Immature natural killer cell (primary cell): ENCODE results near the gene GABRG2. TPM values are rescaled to one million over a fixed set of nuclear protein-coding genes. Genes with fewer than 3 reads are reported as not detected.

Experiments
- DNase-seq, 3 donors: peaks; one replicate each; pipeline ENCODE4 v3.0.0; 2022; ENCODE audit warnings: mixed read lengths in 1 of 3
- H3K27ac Mint-ChIP-seq, 6 donors: one replicate each; pipeline ENCODE4 v1.8.0; 2020; ENCODE audit warnings: mixed read lengths in 6 of 6, mild to moderate bottlenecking in 5 of 6, inconsistent platforms in 4 of 6, moderate library complexity in 3 of 6
- H3K27me3 Mint-ChIP-seq, 3 donors: one replicate each; pipeline ENCODE4 v1.8.0; 2020 to 2021; ENCODE audit warnings: low read depth in 3 of 3, mild to moderate bottlenecking in 3 of 3, mixed read lengths in 3 of 3, moderate library complexity in 3 of 3, inconsistent platforms in 1 of 3
- H3K36me3 Mint-ChIP-seq, 3 donors: one replicate each; pipeline ENCODE4 v1.8.0; 2020; ENCODE audit warnings: mixed read lengths in 3 of 3, inconsistent platforms in 2 of 3, mild to moderate bottlenecking in 2 of 3
- H3K4me1 Mint-ChIP-seq, 2 donors: one replicate each; pipeline ENCODE4 v1.8.0; 2020; ENCODE audit warnings: inconsistent platforms in 2 of 2, mild to moderate bottlenecking in 2 of 2, mixed read lengths in 2 of 2, moderate library complexity in 1 of 2
- H3K4me3 Mint-ChIP-seq, 5 donors: one replicate each; pipeline ENCODE4 v1.8.0; 2020; ENCODE audit warnings: mild to moderate bottlenecking in 5 of 5, mixed read lengths in 5 of 5, inconsistent platforms in 3 of 5, moderate library complexity in 3 of 5
- H3K9me3 Mint-ChIP-seq, 6 donors: one replicate each; pipeline ENCODE4 v1.8.0; 2020; ENCODE audit warnings: mild to moderate bottlenecking in 6 of 6, mixed read lengths in 6 of 6, inconsistent platforms in 4 of 6, moderate library complexity in 3 of 6
- polyA plus RNA-seq, 3 donors: library from polyadenylated mRNA; unstranded; fragments of 300-500 nt; fragmentation: Illumina TruSeq; gene quantifications; one replicate each; pipeline ENCODE4 v1.2.3, GENCODE V29; 2021

GABRG2 gene
- polyA plus RNA-seq, 3 donors from 2014 or later, result not detected

DNA sequence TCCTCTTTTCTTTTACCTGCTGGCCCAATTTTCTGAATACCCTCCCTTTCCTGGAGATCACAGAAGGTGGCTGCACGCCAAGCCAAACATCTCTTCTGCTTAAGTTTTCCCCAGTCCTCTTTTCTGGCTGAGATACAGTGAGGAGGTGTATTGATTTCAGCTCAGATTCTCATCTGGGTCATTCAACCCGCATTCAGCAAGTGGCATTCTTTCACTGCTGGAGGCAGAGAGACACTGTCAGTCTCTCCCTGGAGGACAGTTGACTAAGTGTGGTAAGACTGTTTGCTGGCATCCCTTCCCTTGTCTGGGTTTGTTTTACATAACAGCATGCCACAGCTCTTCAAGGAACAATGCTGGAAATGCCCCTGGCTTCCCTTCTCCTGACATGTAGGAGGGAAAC, 60.5 kb downstream of the GABRG2 start:
- H3K4me3 Mint-ChIP-seq, result no peak overlapping the region
- H3K36me3 Mint-ChIP-seq, result no peaks in the 10 kb centered on the region
- H3K27me3 Mint-ChIP-seq, result no peaks in the 10 kb centered on the region
- peaks cover 0 to 20% (median 12%) of the 10 kb centered on the region in 6 donors for H3K9me3 Mint-ChIP-seq
- DNase-seq, result no peak
- H3K4me1 Mint-ChIP-seq, result no peaks in the 10 kb centered on the region
- no peak overlapping the region for H3K27ac Mint-ChIP-seq

DNA sequence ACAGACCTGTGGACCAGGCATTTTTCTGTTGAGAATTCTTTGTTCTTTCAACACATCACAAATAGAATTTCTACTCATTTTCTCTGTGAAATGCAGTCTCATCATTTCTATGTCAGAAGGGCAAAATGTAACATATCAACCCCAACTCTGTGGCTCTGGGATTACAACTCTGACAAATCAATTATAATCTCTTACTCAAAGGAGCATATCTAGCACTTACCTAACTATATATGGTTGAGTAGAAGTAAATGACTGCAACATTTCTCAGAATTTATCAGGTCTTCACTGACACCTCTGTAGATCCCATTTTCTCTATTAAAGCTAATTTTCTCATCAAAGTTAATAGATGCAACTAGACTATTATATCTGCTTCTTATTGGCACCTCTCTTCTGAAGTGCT, 64.8 kb downstream of the GABRG2 start:
- peaks cover 0 to 2% (median 0%) of the 10 kb centered on the region in 3 donors for H3K27me3 Mint-ChIP-seq
- H3K36me3 Mint-ChIP-seq, result peaks cover 0 to 6% (median 0%) of the 10 kb centered on the region in 3 donors
- no peak overlapping the region for H3K27ac Mint-ChIP-seq
- H3K4me3 Mint-ChIP-seq, result no peak overlapping the region
- no peaks in the 10 kb centered on the region for H3K4me1 Mint-ChIP-seq
- no peak for DNase-seq
- H3K9me3 Mint-ChIP-seq, result peaks cover 0 to 22% (median 14%) of the 10 kb centered on the region in 6 donors

DNA sequence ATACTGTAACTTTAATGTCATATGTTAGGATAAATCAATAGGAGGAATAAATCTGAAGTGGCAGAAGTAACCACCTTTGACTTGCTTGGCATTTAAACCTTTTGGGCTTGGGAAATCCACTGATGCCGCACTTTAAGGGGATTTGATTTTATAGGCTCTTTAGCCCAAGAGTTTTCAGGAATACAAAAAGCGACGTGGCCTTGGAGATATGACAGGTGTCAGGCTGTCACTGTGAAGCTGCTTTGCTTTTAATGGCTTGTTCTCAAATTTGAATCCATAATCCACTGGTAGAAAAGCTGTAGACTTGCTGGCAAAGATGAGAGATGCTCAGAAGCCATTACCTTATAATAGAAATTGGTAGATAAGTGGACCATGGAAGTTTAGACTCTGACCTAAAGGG, 71.6 kb downstream of the GABRG2 start:
- DNase-seq, result no peak
- H3K36me3 Mint-ChIP-seq, result peaks cover 0 to 6% (median 0%) of the 10 kb centered on the region in 3 donors
- no peaks in the 10 kb centered on the region for H3K4me1 Mint-ChIP-seq
- no peak overlapping the region for H3K4me3 Mint-ChIP-seq
- peaks cover 0 to 2% (median 0%) of the 10 kb centered on the region in 3 donors for H3K27me3 Mint-ChIP-seq
- no peak overlapping the region for H3K27ac Mint-ChIP-seq
- H3K9me3 Mint-ChIP-seq, result peaks cover 2 to 39% (median 11%) of the 10 kb centered on the region in 6 donors

DNA sequence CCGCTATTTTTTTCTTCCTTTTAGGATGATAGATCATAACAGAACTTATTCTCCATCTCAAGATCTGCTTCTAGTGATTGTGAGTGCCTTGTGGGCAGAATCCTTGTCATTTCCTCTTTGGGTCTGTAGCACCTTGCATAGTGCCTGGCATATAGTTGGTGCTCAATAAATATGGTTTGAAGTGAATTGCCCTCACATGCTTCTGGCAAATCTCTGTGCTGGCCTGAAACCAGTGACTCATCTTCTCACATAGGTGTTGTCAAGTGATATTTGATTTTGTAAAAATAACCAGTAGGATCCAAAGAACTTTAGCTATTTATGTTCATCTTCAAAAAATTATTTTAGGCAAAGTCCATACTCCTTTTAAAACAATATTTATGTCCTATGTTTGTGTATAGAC, 86.7 kb downstream of the GABRG2 start:
- H3K4me1 Mint-ChIP-seq, result no peaks in the 10 kb centered on the region
- H3K27me3 Mint-ChIP-seq, result no peaks in the 10 kb centered on the region
- no peaks in the 10 kb centered on the region for H3K36me3 Mint-ChIP-seq
- no peak overlapping the region for H3K27ac Mint-ChIP-seq
- peaks cover 0 to 21% (median 4%) of the 10 kb centered on the region in 6 donors for H3K9me3 Mint-ChIP-seq
- DNase-seq, result no peak
- no peak overlapping the region for H3K4me3 Mint-ChIP-seq

DNA sequence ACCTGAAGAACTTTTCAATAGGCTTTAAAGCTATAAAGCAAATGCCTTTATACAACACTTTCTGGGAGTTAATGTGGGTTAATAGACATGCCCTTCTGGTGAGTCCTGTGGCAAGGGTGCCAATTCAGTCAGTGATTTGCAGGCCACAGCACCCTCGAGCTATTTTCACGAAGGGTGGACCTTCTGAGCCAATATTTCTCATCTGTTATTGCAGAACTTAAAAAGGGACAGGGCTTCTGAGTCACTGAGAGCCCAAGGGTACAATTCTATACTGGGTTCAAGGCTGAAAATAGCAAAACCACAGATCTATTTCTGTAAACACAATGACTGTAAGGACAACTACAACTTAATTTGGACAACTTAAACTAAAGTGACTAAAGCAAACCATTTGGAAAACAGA, 92.8 kb downstream of the GABRG2 start:
- no peaks in the 10 kb centered on the region for H3K4me1 Mint-ChIP-seq
- no peak overlapping the region for H3K4me3 Mint-ChIP-seq
- H3K27ac Mint-ChIP-seq, result no peak overlapping the region
- H3K36me3 Mint-ChIP-seq, result no peaks in the 10 kb centered on the region
- peaks cover 3 to 34% (median 9%) of the 10 kb centered on the region in 6 donors for H3K9me3 Mint-ChIP-seq
- H3K27me3 Mint-ChIP-seq, result peaks cover 0 to 2% (median 0%) of the 10 kb centered on the region in 3 donors
- DNase-seq, result no peak

DNA sequence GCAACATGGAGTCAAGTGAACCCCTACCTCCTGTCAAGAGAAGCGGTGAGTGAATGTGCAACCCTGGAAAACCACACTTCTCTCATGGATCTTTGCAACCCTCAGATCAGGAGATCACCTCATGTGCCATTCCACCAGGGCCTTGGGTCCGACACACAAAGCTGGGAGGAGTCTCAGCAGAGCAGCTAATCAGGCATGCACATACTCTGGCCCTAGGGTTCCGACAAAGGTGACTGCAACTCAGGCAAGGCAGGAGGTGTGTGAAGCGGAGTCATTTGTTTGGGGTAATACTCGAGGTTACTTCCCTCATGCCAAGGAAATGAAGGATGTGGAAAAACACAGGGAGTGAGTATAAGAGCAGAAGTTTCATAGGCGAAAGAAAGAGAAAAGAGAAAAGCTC, 96.1 kb downstream of the GABRG2 start:
- Mint-ChIP-seq H3K9me3 (peaks cover 4 to 42% (median 27%) of the 10 kb centered on the region in 6 donors), H3K36me3 (peaks cover 0 to 5% (median 0%) of the 10 kb centered on the region in 3 donors), H3K4me3 (no peak overlapping the region), H3K27ac (no peak overlapping the region), H3K4me1 (no peaks in the 10 kb centered on the region), H3K27me3 (peaks cover 0 to 2% (median 2%) of the 10 kb centered on the region in 3 donors)
- no peak for DNase-seq

DNA sequence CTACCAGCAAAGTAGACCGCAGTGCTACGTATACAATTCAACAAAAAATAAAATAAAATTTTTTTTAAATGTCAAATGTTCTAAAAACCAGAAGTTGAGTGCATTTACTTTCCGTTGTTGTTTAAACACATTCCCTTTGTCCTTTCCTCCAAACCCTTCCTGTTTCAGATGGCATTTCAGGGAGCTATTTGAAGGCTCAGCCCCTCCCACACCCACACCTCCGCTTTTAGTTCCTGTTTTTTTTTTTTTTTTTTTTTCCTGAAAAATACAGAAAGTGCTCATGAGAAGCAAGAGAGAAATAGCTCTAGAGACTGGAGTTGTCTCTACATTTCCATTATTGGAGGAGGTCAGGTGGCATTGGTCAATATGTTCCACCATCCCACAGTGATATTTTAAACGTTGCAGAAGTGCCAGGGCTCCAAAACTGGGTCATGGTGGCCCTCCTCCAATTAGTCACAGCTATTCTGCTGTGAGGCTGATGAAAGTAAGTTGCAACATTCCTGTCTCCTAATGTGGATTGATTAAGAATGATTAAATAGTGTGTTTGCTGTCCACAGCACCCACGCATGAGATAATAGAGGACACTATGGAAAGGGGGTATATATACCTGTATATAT, 106.9 kb downstream of the GABRG2 start:
- Mint-ChIP-seq H3K9me3 (peaks cover 0 to 17% (median 2%) of the 10 kb centered on the region in 6 donors), H3K27ac (no peak overlapping the region), H3K4me1 (no peaks in the 10 kb centered on the region), H3K4me3 (no peak overlapping the region), H3K36me3 (no peaks in the 10 kb centered on the region), H3K27me3 (no peaks in the 10 kb centered on the region)
- DNase-seq, result no peak

DNA sequence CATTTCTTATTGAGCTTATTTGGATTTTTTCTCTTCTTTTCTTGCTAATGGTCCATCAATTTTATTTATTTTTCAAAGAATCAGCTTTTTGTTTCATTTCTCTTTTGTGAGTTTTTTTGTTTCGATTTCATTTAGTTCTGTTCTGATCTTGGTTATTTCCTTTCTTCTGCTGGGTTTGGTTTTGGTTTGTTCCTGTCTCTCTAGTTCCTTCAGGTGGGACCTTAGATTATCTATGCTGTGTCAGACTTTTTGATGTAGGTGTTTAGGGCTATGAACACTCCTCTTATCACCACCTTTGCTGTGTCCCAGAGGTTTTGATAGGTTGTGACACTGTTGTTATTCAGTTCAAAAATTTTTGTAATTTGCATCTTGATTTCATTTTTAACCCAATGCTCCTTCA, 119.8 kb downstream of the GABRG2 start:
- Mint-ChIP-seq H3K36me3 (no peaks in the 10 kb centered on the region), H3K9me3 (peaks cover 0 to 37% (median 23%) of the 10 kb centered on the region in 6 donors), H3K27me3 (peaks cover 0 to 2% (median 0%) of the 10 kb centered on the region in 3 donors), H3K4me1 (no peaks in the 10 kb centered on the region), H3K27ac (no peak overlapping the region), H3K4me3 (no peak overlapping the region)
- DNase-seq, result no peak

DNA sequence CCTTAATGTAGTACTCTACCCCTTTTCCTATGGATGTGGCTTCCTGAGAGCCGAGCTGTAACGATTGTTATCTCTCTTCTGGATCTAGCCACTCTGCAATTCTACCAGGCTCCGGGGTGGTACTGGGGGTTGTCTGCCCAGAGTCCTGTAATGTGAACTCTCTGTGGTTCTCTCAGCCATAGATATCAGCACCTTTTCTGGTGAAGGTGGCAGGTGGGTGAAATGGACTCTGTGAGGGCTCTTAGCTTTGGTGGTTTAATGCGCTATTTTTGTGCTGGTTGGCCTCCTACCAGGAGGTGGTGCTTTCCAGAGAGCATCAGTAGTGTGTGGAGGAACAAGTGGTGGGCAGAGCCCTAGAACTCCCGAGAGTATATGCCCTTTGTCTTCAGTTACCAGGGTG, 122.1 kb downstream of the GABRG2 start:
- H3K4me3 Mint-ChIP-seq, result no peak overlapping the region
- H3K4me1 Mint-ChIP-seq, result no peaks in the 10 kb centered on the region
- H3K36me3 Mint-ChIP-seq, result no peaks in the 10 kb centered on the region
- H3K27ac Mint-ChIP-seq, result no peak overlapping the region
- H3K27me3 Mint-ChIP-seq, result peaks cover 0 to 2% (median 2%) of the 10 kb centered on the region in 3 donors
- H3K9me3 Mint-ChIP-seq, result peaks cover 0 to 42% (median 24%) of the 10 kb centered on the region in 6 donors
- DNase-seq, result no peak

DNA sequence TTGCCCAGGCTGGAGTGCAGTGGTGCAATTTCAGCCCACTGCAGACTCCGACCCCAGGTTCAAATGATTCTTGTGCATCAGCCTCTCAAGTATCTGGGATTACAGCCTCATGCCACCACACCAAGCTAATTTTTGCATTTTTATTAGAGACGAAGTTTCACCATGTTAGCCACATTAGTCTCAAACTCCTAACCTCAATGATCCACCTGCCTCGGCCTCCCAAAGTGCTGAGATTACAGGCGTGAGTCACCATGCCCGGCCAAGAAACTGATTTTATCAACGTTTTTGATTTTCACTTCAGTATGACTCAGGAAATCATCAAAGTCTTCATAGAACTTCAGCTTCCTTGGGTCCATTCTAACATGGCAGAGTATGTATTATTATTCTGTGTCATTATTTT, 125.4 kb downstream of the GABRG2 start:
- Mint-ChIP-seq H3K27me3 (peaks cover 0 to 2% (median 2%) of the 10 kb centered on the region in 3 donors), H3K4me3 (no peak overlapping the region), H3K27ac (no peak overlapping the region), H3K4me1 (no peaks in the 10 kb centered on the region), H3K36me3 (no peaks in the 10 kb centered on the region), H3K9me3 (peaks cover 0 to 33% (median 9%) of the 10 kb centered on the region in 6 donors)
- no peak for DNase-seq

DNA sequence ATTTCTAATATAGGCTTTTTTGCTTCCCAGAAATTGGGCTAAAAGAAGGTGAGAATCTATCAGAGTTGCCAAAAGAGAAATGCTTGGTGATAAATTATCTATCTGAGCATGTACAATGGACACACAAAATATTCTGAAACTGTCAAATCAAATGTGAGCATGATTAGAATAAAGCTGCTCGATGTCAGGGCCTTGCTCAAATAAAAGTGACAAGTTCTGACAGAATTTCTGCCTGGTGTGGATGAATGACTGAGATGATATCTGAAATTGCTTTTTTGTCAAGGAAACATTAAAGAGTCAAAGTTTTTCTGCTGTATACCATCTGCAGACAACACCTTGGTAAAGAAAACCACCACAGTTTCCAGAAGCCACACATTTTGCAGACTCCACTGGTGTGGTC, 128.8 kb downstream of the GABRG2 start:
- Mint-ChIP-seq H3K4me3 (no peak overlapping the region), H3K27ac (no peak overlapping the region), H3K9me3 (peaks cover 3 to 18% (median 8%) of the 10 kb centered on the region in 6 donors), H3K4me1 (no peaks in the 10 kb centered on the region), H3K27me3 (peaks cover 0 to 2% (median 0%) of the 10 kb centered on the region in 3 donors), H3K36me3 (no peaks in the 10 kb centered on the region)
- no peak for DNase-seq

DNA sequence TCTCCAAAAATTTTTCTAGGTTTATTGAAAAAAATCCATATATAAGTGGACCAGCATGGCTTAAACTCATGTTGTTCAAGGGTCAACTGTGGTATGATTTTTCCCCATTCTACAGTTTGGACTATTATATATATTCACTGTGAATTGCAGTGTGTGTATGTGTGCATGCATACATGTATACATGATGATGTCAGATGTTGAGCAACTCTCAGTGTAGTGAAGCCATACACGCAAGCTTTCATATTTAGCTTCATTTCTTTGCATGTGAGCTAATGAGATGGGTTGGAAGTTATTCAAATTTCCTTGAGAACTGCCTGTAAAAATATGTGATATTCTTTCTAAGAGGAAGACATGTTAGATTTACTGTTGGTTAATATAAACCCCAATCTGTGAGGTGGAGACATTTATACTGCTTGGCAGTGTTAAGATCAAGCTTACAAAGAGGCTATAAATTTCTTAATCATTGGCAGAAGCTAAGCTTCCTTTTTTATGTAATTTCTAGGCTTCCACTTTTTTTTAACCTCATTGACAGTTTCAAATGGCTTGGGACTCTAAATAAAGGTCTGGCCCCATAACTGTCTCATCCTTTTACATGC, 134.8 kb downstream of the GABRG2 start:
- no peak for DNase-seq
- no peaks in the 10 kb centered on the region for H3K27me3 Mint-ChIP-seq
- no peaks in the 10 kb centered on the region for H3K36me3 Mint-ChIP-seq
- no peak overlapping the region for H3K27ac Mint-ChIP-seq
- peaks cover 0 to 21% (median 4%) of the 10 kb centered on the region in 6 donors for H3K9me3 Mint-ChIP-seq
- no peak overlapping the region for H3K4me3 Mint-ChIP-seq
- H3K4me1 Mint-ChIP-seq, result no peaks in the 10 kb centered on the region
